PC-9 (cell line): ENCODE data around the gene PAAF1. TPM values are rescaled to one million over a fixed set of nuclear protein-coding genes. Genes with fewer than 3 reads are reported as not detected.

Experiments
- BruUV-seq: library from RNA; stranded (reverse); fragments of 400-500 nt; replicated peaks from 2 replicates; lab custom pipeline; 2021; lab: Mats Ljungman, UMichigan
- CTCF ChIA-PET: fragments of 300-600 bp; sonication (Branson Sonifier 250); formaldehyde crosslinking; loops from one replicate; lab custom pipeline; 2022; ENCODE audit warnings: antibody characterized with exemption; lab: Charles Lee
- POLR2A ChIA-PET: fragments of 300-600 bp; sonication (Branson Sonifier 250); formaldehyde crosslinking; loops from one replicate; lab custom pipeline; 2022; ENCODE audit warnings: antibody characterized with exemption; ENCODE audit not compliant: unreplicated experiment; lab: Charles Lee
- DNase-seq, 2 experiments: peaks; one replicate each; pipeline versions ENCODE4 v3.0.0 to v3.0.0-alpha.2; 2015 to 2022; ENCODE audit warnings: mixed read lengths in 1 of 2
- H2AFZ ChIP-seq: fragments of 200-600 bp; sonication (generic); 2 replicates; pipeline ENCODE4 v1.8.1; 2017; ENCODE audit warnings: antibody characterized with exemption
- H3F3A ChIP-seq: fragments of 200-600 bp; sonication (generic); 2 replicates; pipeline ENCODE4 v1.8.1; 2017; ENCODE audit warnings: antibody characterized with exemption, mild to moderate bottlenecking, low read depth; ENCODE audit not compliant: insufficient read depth
- H3K27ac ChIP-seq: fragments of 200-600 bp; sonication (generic); 2 replicates; pipeline ENCODE4 v1.6.1; 2016; ENCODE audit warnings: mixed run types
- H3K27me3 ChIP-seq: fragments of 200-600 bp; sonication (generic); 2 replicates; pipeline ENCODE4 v1.6.1; 2016; ENCODE audit warnings: low read depth, mixed run types; ENCODE audit not compliant: insufficient read depth
- H3K36me3 ChIP-seq: fragments of 200-600 bp; sonication (generic); 2 replicates; pipeline ENCODE4 v1.6.1; 2016; ENCODE audit warnings: low read depth, mixed run types
- H3K4me1 ChIP-seq: fragments of 200-600 bp; sonication (generic); replicated peaks from 2 replicates; pipeline ENCODE4 v1.6.1; 2016; ENCODE audit warnings: mixed run types; ENCODE audit not compliant: insufficient read depth
- H3K4me2 ChIP-seq: fragments of 200-600 bp; sonication (generic); 2 replicates; pipeline ENCODE4 v1.6.1; 2017; ENCODE audit warnings: mixed run types
- H3K4me3 ChIP-seq: fragments of 200-600 bp; sonication (generic); 2 replicates; pipeline ENCODE4 v1.6.1; 2016; ENCODE audit warnings: mixed run types
- H3K79me2 ChIP-seq: fragments of 200-600 bp; sonication (generic); 2 replicates; pipeline ENCODE4 v1.6.1; 2017; ENCODE audit warnings: low read depth, mixed run types
- H3K9me2 ChIP-seq: fragments of 200-600 bp; sonication (generic); 2 replicates; pipeline ENCODE4 v1.8.1; 2017; ENCODE audit warnings: mild to moderate bottlenecking; ENCODE audit not compliant: insufficient read depth
- H3K9me3 ChIP-seq: fragments of 200-600 bp; sonication (generic); 2 replicates; pipeline ENCODE4 v1.8.1; 2016; ENCODE audit warnings: low read depth; ENCODE audit not compliant: insufficient read depth
- H4K20me1 ChIP-seq: fragments of 200-600 bp; sonication (generic); 2 replicates; pipeline ENCODE4 v1.8.1; 2017; ENCODE audit not compliant: insufficient read depth
- CTCF ChIP-seq: fragments of 200-600 bp; sonication (generic); conservative IDR thresholded peaks from 2 replicates; pipeline ENCODE4 v1.6.1; 2017; ENCODE audit warnings: mixed run types, antibody characterized with exemption, mild to moderate bottlenecking, moderate library complexity
- EZH2 ChIP-seq: fragments of 200-600 bp; sonication (generic); IDR thresholded peaks from 2 replicates; pipeline ENCODE4 v1.8.0; 2017; ENCODE audit warnings: antibody characterized with exemption, low read depth
- intact Hi-C: fragments of 100-400 bp; cut with micrococcal nuclease; formaldehyde crosslinking; loops from one replicate; pipeline ENCODE4 v1.10.0; 2022; ENCODE audit not compliant: unreplicated experiment
- total RNA-seq: library from RNA; stranded (reverse); gene quantifications from 2 replicates; pipeline ENCODE4 v1.2.3, GENCODE V29; 2021

The PAAF1 gene
- total RNA-seq, 1 experiment from 2014 or later: 30.0 TPM

- no TSS peak for BruUV-seq
- TF ChIP-seq EZH2 (no peak), CTCF (no peak)
- H3K27ac ChIP-seq: no peak overlapping the region
- H2AFZ ChIP-seq: no peak overlapping the region
- no peak overlapping the region for H3K4me2 ChIP-seq
- ChIA-PET POLR2A (no interaction called here), CTCF (no interaction called here)
- DNase-seq: no peak
- peaks cover 11% of the 10 kb centered on the region; the same call in 1 of the 2 replicates for H3F3A ChIP-seq
- intact Hi-C loops: no loop called here
- H3K27me3 ChIP-seq: no peaks in the 10 kb centered on the region
- no peaks in the 10 kb centered on the region for H3K9me3 ChIP-seq
- no peaks in the 10 kb centered on the region for H3K9me2 ChIP-seq
- no peaks in the 10 kb centered on the region for H4K20me1 ChIP-seq
- no peaks in the 10 kb centered on the region for H3K79me2 ChIP-seq
- peaks cover 15% of the 10 kb centered on the region for H3K4me1 ChIP-seq
- H3K36me3 ChIP-seq: no peaks in the 10 kb centered on the region
- H3K4me3 ChIP-seq: no peak overlapping the region
Measured at GRCh38 chr11:73958521-73959141, 81.8 kb downstream of the PAAF1 start.

- Histone ChIP-seq H3F3A (peaks cover 9% of the 10 kb centered on the region; the same call in 1 of the 2 replicates), H3K9me2 (no peaks in the 10 kb centered on the region), H3K4me3 (no peak overlapping the region), H4K20me1 (no peaks in the 10 kb centered on the region), H3K36me3 (no peaks in the 10 kb centered on the region), H3K27me3 (no peaks in the 10 kb centered on the region), H3K4me1 (peaks cover 6% of the 10 kb centered on the region), H3K9me3 (no peaks in the 10 kb centered on the region), H3K79me2 (no peaks in the 10 kb centered on the region), H2AFZ (no peak overlapping the region), H3K4me2 (no peak overlapping the region), H3K27ac (no peak overlapping the region)
- TF ChIP-seq EZH2 (no peak), CTCF (no peak)
- POLR2A ChIA-PET: interaction anchor here (0.6 kb wide), 1 partner anchor 11 kb away, joined by 4 read pairs; no protein-coding TSS in a partner anchor
- BruUV-seq: no TSS peak
- intact Hi-C loops: loop anchor here (5.0 kb wide), 1 partner anchor 296 kb away; no protein-coding TSS in a partner anchor
- CTCF ChIA-PET: interaction anchor here (0.6 kb wide), 1 partner anchor 619 kb away, joined by 3 read pairs; no protein-coding TSS in a partner anchor
- peak; percentile 29 to 55 for DNase-seq
Measured at GRCh38 chr11:73961321-73961720, 84.5 kb downstream of the PAAF1 start.

- TF ChIP-seq CTCF (no peak), EZH2 (no peak)
Measured at GRCh38 chr11:73962101-73962705, 85.4 kb downstream of the PAAF1 start.

More at GRCh38 chr11:73962101-73962705, 85.4 kb downstream of the PAAF1 start:
- H2AFZ ChIP-seq: no peak overlapping the region
- H3K9me2 ChIP-seq: no peaks in the 10 kb centered on the region
- no peaks in the 10 kb centered on the region for H3K79me2 ChIP-seq
- H3K4me1 ChIP-seq: no peaks in the 10 kb centered on the region
- peak in 1 of 2 experiments; percentile 25 for DNase-seq
- H3K4me2 ChIP-seq: no peak overlapping the region
- no peaks in the 10 kb centered on the region for H3K36me3 ChIP-seq
- H4K20me1 ChIP-seq: no peaks in the 10 kb centered on the region
- BruUV-seq: no TSS peak
- 0 out of 2 replicates have a peak, but pooled peaks cover 6% of the 10 kb centered on the region for H3F3A ChIP-seq
- no peak overlapping the region for H3K27ac ChIP-seq
- POLR2A ChIA-PET: no interaction called here
- no peaks in the 10 kb centered on the region for H3K27me3 ChIP-seq
- no peaks in the 10 kb centered on the region for H3K9me3 ChIP-seq
- no peak overlapping the region for H3K4me3 ChIP-seq
- CTCF ChIA-PET: interaction anchor here (1.0 kb wide), 1 partner anchor 20 kb away, joined by 3 read pairs; the partner anchor contains the start of gene UCP2
- intact Hi-C loops: loop anchor here (5.0 kb wide), 1 partner anchor 295 kb away; no protein-coding TSS in a partner anchor
